ENCODE data around the gene FAM187B.

Gene FAM187B

GRCh38 chr19:35274323-35274722, 45.8 kb upstream of the FAM187B start:
- H3K27ac ChIP-seq (ENCODE audit: extremely low read depth, low read depth, low read length) = no peak overlapping the region
- H3K4me3 ChIP-seq (ENCODE audit: low read depth, low read length) = no peak overlapping the region
- TF ChIP-seq ZFP41 (tag by site-specific recombination; IDR thresholded peaks at IDR 0.05; ENCODE audit: borderline replicate concordance) (no peak), KLF8 (tag by site-specific recombination; IDR thresholded peaks at IDR 0.05) (0 out of 2 replicates have a peak, but pooled peaks have one; percentile 12), ZNF785 (tag by site-specific recombination; IDR thresholded peaks at IDR 0.05) (no peak), KLF1 (tag by site-specific recombination; IDR thresholded peaks at IDR 0.05) (peak; percentile 100), ZNF366 (tag by site-specific recombination; conservative IDR thresholded peaks at IDR 0.05) (no peak), WT1 (tag by site-specific recombination; IDR thresholded peaks at IDR 0.05) (no peak)
- ChIA-PET CTCF (interaction anchor here (0.5 to 3.8 kb wide), 6 partner anchors 9 to 393 kb away, joined by 3 to 17 read pairs (median 4); no protein-coding TSS in a partner anchor), POLR2A (interaction anchor here (0.7 to 2.0 kb wide), 3 partner anchors 9 to 228 kb away, joined by 3 to 7 read pairs (median 3); no protein-coding TSS in a partner anchor)
- H3K9me3 ChIP-seq (ENCODE audit: control insufficient read depth, insufficient read depth, low read depth, low read length) = no peaks in the 10 kb centered on the region
- peaks cover 78 to 91% of the 10 kb centered on the region in 2 experiments for H3K36me3 ChIP-seq (ENCODE audit: control insufficient read depth in 2 of 2, insufficient read depth in 1 of 2, low read length in 2 of 2)
- H3K4me1 ChIP-seq (ENCODE audit: control insufficient read depth, insufficient read depth, low read length) = peaks cover 7% of the 10 kb centered on the region

GRCh38 chr19:35273686-35274259, 45.2 kb upstream of the FAM187B start:
- TF ChIP-seq HOXA7 (CRISPR knock-in tag; IDR thresholded peaks at IDR 0.05; ENCODE audit: borderline replicate concordance) (no peak), ZNF571 (tag by site-specific recombination; IDR thresholded peaks at IDR 0.05) (no peak), ZNF132 (tag by site-specific recombination; IDR thresholded peaks at IDR 0.05; ENCODE audit: borderline replicate concordance) (no peak), ZNF610 (tag by site-specific recombination; IDR thresholded peaks at IDR 0.05; ENCODE audit: borderline replicate concordance) (no peak), ZNF239 (tag by site-specific recombination; IDR thresholded peaks at IDR 0.05) (no peak), ZNF362 (tag by site-specific recombination; IDR thresholded peaks at IDR 0.05) (no peak), ZBTB7A (tag by site-specific recombination; IDR thresholded peaks at IDR 0.05; ENCODE audit: low read depth) (no peak), SP2 (tag by site-specific recombination; IDR thresholded peaks at IDR 0.05) (no peak), YY2 (tag by site-specific recombination; IDR thresholded peaks at IDR 0.05) (no peak), PATZ1 (tag by site-specific recombination; IDR thresholded peaks at IDR 0.05) (no peak), ZNF560 (tag by site-specific recombination; IDR thresholded peaks at IDR 0.05; ENCODE audit: borderline replicate concordance) (no peak), ZNF214 (tag by site-specific recombination; IDR thresholded peaks at IDR 0.05; ENCODE audit: borderline replicate concordance) (no peak), SETDB1 (IDR thresholded peaks at IDR 0.05; ENCODE audit: insufficient read length, low read length) (no peak), ZNF354C (tag by site-specific recombination; IDR thresholded peaks at IDR 0.05; ENCODE audit: borderline replicate concordance, low read depth) (no peak), RBAK (tag by site-specific recombination; IDR thresholded peaks at IDR 0.05) (no peak)
- POLR2A ChIA-PET = interaction anchor here (1.3 kb wide), 1 partner anchor 149 kb away, joined by 3 read pairs; no protein-coding TSS in a partner anchor
- H3K36me3 ChIP-seq (ENCODE audit: control insufficient read depth in 2 of 2, insufficient read depth in 1 of 2, low read length in 2 of 2) = peaks cover 73 to 88% of the 10 kb centered on the region in 2 experiments

More at GRCh38 chr19:35273686-35274259, 45.2 kb upstream of the FAM187B start:
- Histone ChIP-seq H3K27ac (ENCODE audit: extremely low read depth, low read depth, low read length) (no peak overlapping the region), H3K9me3 (ENCODE audit: control insufficient read depth, insufficient read depth, low read depth, low read length) (no peaks in the 10 kb centered on the region), H3K4me1 (ENCODE audit: control insufficient read depth, insufficient read depth, low read length) (peaks cover 7% of the 10 kb centered on the region), H3K4me3 (ENCODE audit: low read depth, low read length) (no peak overlapping the region)
- CTCF ChIA-PET = interaction anchor here (0.6 to 3.8 kb wide), 6 partner anchors 13 to 393 kb away, joined by 3 to 17 read pairs (median 4); no protein-coding TSS in a partner anchor
